Measurements from ENCODE around the gene LRP8. TPM values are rescaled to one million over a fixed set of nuclear protein-coding genes. Genes with fewer than 3 reads are reported as not detected.

The LRP8 gene
- total RNA-seq, 1 experiment from 2014 or later, result 28.6 TPM

- ChIA-PET CTCF (no interaction called here), POLR2A (no interaction called here)
- H3K9me3 ChIP-seq (ENCODE audit: control insufficient read depth, insufficient read depth, low read depth, low read length), result no peaks in the 10 kb centered on the region
- in situ Hi-C loops (cut with HindIII; ENCODE audit: low pct_unique_long_range_greater_than_20kb, low sequenced_read_pairs), result no loop called here
- TF ChIP-seq TCF7L2 (IDR thresholded peaks at IDR 0.05; ENCODE audit: low read depth, low read length) (no peak), REST (IDR thresholded peaks at IDR 0.05; ENCODE audit: insufficient read depth in 1 of 2, low read depth in 2 of 2, low read length in 1 of 2) (no peak), POLR2AphosphoS5 (IDR thresholded peaks at IDR 0.05; ENCODE audit: low read depth, low read length) (no peak), SIN3A (IDR thresholded peaks at IDR 0.05; ENCODE audit: borderline replicate concordance, insufficient read depth, low read depth, low read length) (no peak)
- TF ChIP-seq, protein P1, sequence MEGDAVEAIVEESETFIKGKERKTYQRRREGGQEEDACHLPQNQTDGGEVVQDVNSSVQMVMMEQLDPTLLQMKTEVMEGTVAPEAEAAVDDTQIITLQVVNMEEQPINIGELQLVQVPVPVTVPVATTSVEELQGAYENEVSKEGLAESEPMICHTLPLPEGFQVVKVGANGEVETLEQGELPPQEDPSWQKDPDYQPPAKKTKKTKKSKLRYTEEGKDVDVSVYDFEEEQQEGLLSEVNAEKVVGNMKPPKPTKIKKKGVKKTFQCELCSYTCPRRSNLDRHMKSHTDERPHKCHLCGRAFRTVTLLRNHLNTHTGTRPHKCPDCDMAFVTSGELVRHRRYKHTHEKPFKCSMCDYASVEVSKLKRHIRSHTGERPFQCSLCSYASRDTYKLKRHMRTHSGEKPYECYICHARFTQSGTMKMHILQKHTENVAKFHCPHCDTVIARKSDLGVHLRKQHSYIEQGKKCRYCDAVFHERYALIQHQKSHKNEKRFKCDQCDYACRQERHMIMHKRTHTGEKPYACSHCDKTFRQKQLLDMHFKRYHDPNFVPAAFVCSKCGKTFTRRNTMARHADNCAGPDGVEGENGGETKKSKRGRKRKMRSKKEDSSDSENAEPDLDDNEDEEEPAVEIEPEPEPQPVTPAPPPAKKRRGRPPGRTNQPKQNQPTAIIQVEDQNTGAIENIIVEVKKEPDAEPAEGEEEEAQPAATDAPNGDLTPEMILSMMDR (IDR thresholded peaks at IDR 0.05), result no peak
- H3K36me3 ChIP-seq (ENCODE audit: control insufficient read depth, insufficient read depth, low read length), result no peaks in the 10 kb centered on the region; the same call in 1 of the 2 replicates
- no peaks in the 10 kb centered on the region for H3K27me3 ChIP-seq (ENCODE audit: control insufficient read depth, insufficient read depth, low read length)
- no peak overlapping the region for H3K4me3 ChIP-seq (ENCODE audit: low read depth in 2 of 2, low read length in 2 of 2)
- intact Hi-C loops (cut with micrococcal nuclease; ENCODE audit: unreplicated experiment), result no loop called here
- DNase-seq (ENCODE audit: low read depth, low spot score) (no peak), ATAC-seq (no peak)
- H3K4me1 ChIP-seq (ENCODE audit: control insufficient read depth, insufficient read depth, low read length), result no peaks in the 10 kb centered on the region
- BruUV-seq (replicated peaks), result no TSS peak
- H3K27ac ChIP-seq (ENCODE audit: low read length), result no peak overlapping the region
Observed at GRCh38 chr1:53281133-53281532, 46.7 kb downstream of the LRP8 start.

DNA sequence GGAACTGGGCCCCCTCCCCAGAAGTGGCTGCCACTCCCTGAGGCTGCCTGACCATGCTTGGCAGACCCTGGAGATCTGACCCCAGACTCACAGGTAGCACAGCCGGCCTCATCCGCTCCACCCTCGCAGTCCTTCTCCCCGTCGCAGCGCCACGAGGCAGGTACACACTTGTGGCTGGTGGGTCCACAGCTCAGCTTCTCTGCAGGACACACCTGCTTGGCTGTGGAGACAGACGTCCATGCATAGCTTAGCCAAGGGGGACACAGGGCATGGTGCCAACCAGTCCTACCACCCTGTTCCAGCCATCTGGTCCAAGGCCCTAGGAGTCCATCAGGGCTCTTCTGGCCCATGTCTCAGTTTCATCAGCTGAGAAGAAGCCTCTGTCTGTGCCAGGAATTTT, 47.4 kb downstream of the LRP8 start:
- intact Hi-C loops (cut with micrococcal nuclease; ENCODE audit: unreplicated experiment) (no loop called here), in situ Hi-C loops (cut with HindIII; ENCODE audit: low pct_unique_long_range_greater_than_20kb, low sequenced_read_pairs) (no loop called here)
- no peak overlapping the region for H3K27ac ChIP-seq (ENCODE audit: low read length)
- ChIA-PET POLR2A (no interaction called here), CTCF (no interaction called here)
- no peak overlapping the region for H3K4me3 ChIP-seq (ENCODE audit: low read depth in 2 of 2, low read length in 2 of 2)
- H3K27me3 ChIP-seq (ENCODE audit: control insufficient read depth, insufficient read depth, low read length), result no peaks in the 10 kb centered on the region
- no peaks in the 10 kb centered on the region; the same call in 1 of the 2 replicates for H3K36me3 ChIP-seq (ENCODE audit: control insufficient read depth, insufficient read depth, low read length)
- ATAC-seq (no peak), DNase-seq (ENCODE audit: low read depth, low spot score) (no peak)
- no peak for TF ChIP-seq REST (IDR thresholded peaks at IDR 0.05; ENCODE audit: insufficient read depth in 1 of 2, low read depth in 2 of 2, low read length in 1 of 2)
- no peak for TF ChIP-seq SIN3A (IDR thresholded peaks at IDR 0.05; ENCODE audit: borderline replicate concordance, insufficient read depth, low read depth, low read length)
- no peak for TF ChIP-seq POLR2AphosphoS5 (IDR thresholded peaks at IDR 0.05; ENCODE audit: low read depth, low read length)
- TF ChIP-seq, protein P1 (IDR thresholded peaks at IDR 0.05), result no peak
- TF ChIP-seq TCF7L2 (IDR thresholded peaks at IDR 0.05; ENCODE audit: low read depth, low read length), result no peak
- BruUV-seq (replicated peaks), result no TSS peak
- no peaks in the 10 kb centered on the region for H3K4me1 ChIP-seq (ENCODE audit: control insufficient read depth, insufficient read depth, low read length)
- no peaks in the 10 kb centered on the region for H3K9me3 ChIP-seq (ENCODE audit: control insufficient read depth, insufficient read depth, low read depth, low read length)
